ENCODE measurements around the gene METTL5.
A peak's percentile ranks its signal among the peaks of the same experiment; 100 is the strongest.
"Not testable (repeated sequence)": the region's sequence is repeated elsewhere in the genome, so short reads cannot be mapped to it uniquely, and the experiment has no call there.

The METTL5 gene

GRCh38 chr2:169824373-169825333 lies at the start of gene METTL5:
METTL5 (minus strand) TSS chr2:169824905; CDS start chr2:169824597, 308 bp downstream.
- Mint-ChIP-seq H3K27ac (peak within 1 kb of the TSS; percentile 90), H3K36me3 (ENCODE audit: low read depth) (peaks cover 33% of the 10 kb centered on the region), H3K9me3 (no peaks in the 10 kb centered on the region), H3K27me3 (no peaks in the 10 kb centered on the region), H3K4me3 (peak within 1 kb of the TSS; percentile 93), H3K4me1 (ENCODE audit: low read depth) (peaks cover 69% of the 10 kb centered on the region)

- Mint-ChIP-seq H3K36me3 (ENCODE audit: low read depth) (peaks cover 13% of the 10 kb centered on the region), H3K4me3 (no peak overlapping the region), H3K4me1 (ENCODE audit: low read depth) (peaks cover 5% of the 10 kb centered on the region), H3K9me3 (no peaks in the 10 kb centered on the region), H3K27me3 (no peaks in the 10 kb centered on the region), H3K27ac (no peak overlapping the region)
Observed at GRCh38 chr2:169871994-169872393, 47.3 kb upstream of the METTL5 start.

GRCh38 chr2:169871369-169871768 lies 46.7 kb upstream of the METTL5 start:
- not testable (repeated sequence) for H3K4me3 Mint-ChIP-seq; H3K27me3 Mint-ChIP-seq; H3K9me3 Mint-ChIP-seq; H3K4me1 Mint-ChIP-seq (ENCODE audit: low read depth); H3K27ac Mint-ChIP-seq
- H3K36me3 Mint-ChIP-seq (ENCODE audit: low read depth) = peaks cover 13% of the 10 kb centered on the region

- Mint-ChIP-seq H3K27ac (peak overlapping the region; percentile 2), H3K27me3 (no peaks in the 10 kb centered on the region), H3K4me3 (no peak overlapping the region), H3K9me3 (no peaks in the 10 kb centered on the region), H3K4me1 (ENCODE audit: low read depth) (peaks cover 11% of the 10 kb centered on the region), H3K36me3 (ENCODE audit: low read depth) (peaks cover 3% of the 10 kb centered on the region)
Observed at GRCh38 chr2:169868951-169869350, 44.2 kb upstream of the METTL5 start.

GRCh38 chr2:169867579-169867978 lies 42.9 kb upstream of the METTL5 start:
- peaks cover 21% of the 10 kb centered on the region for H3K4me1 Mint-ChIP-seq (ENCODE audit: low read depth)
- no peak overlapping the region for H3K27ac Mint-ChIP-seq
- no peaks in the 10 kb centered on the region for H3K27me3 Mint-ChIP-seq
- peaks cover 3% of the 10 kb centered on the region for H3K36me3 Mint-ChIP-seq (ENCODE audit: low read depth)
- H3K4me3 Mint-ChIP-seq = no peak overlapping the region
- H3K9me3 Mint-ChIP-seq = no peaks in the 10 kb centered on the region

GRCh38 chr2:169866230-169866629 lies 41.5 kb upstream of the METTL5 start:
- H3K4me1 Mint-ChIP-seq (ENCODE audit: low read depth) = peaks cover 25% of the 10 kb centered on the region
- H3K36me3 Mint-ChIP-seq (ENCODE audit: low read depth); H3K9me3 Mint-ChIP-seq; H3K27ac Mint-ChIP-seq; H3K4me3 Mint-ChIP-seq; H3K27me3 Mint-ChIP-seq: not testable (repeated sequence)

- peaks cover 5% of the 10 kb centered on the region for H3K36me3 Mint-ChIP-seq (ENCODE audit: low read depth)
- no peak overlapping the region for H3K27ac Mint-ChIP-seq
- peaks cover 25% of the 10 kb centered on the region for H3K4me1 Mint-ChIP-seq (ENCODE audit: low read depth)
- H3K27me3 Mint-ChIP-seq = no peaks in the 10 kb centered on the region
- H3K4me3 Mint-ChIP-seq = no peak overlapping the region
- H3K9me3 Mint-ChIP-seq = no peaks in the 10 kb centered on the region
Observed at GRCh38 chr2:169865492-169865891, 40.8 kb upstream of the METTL5 start.

- Mint-ChIP-seq H3K27me3 (no peaks in the 10 kb centered on the region), H3K27ac (no peak overlapping the region), H3K4me3 (no peak overlapping the region), H3K9me3 (no peaks in the 10 kb centered on the region), H3K36me3 (ENCODE audit: low read depth) (peaks cover 16% of the 10 kb centered on the region), H3K4me1 (ENCODE audit: low read depth) (peaks cover 20% of the 10 kb centered on the region)
Observed at GRCh38 chr2:169862816-169863215, 38.1 kb upstream of the METTL5 start.

GRCh38 chr2:169860149-169860548 lies 35.4 kb upstream of the METTL5 start:
- peaks cover 15% of the 10 kb centered on the region for H3K4me1 Mint-ChIP-seq (ENCODE audit: low read depth)
- no peaks in the 10 kb centered on the region for H3K9me3 Mint-ChIP-seq
- no peaks in the 10 kb centered on the region for H3K27me3 Mint-ChIP-seq
- H3K4me3 Mint-ChIP-seq = no peak overlapping the region
- H3K27ac Mint-ChIP-seq = no peak overlapping the region
- peaks cover 22% of the 10 kb centered on the region for H3K36me3 Mint-ChIP-seq (ENCODE audit: low read depth)

- Mint-ChIP-seq H3K36me3 (ENCODE audit: low read depth) (peaks cover 22% of the 10 kb centered on the region), H3K27me3 (no peaks in the 10 kb centered on the region), H3K27ac (no peak overlapping the region), H3K9me3 (no peaks in the 10 kb centered on the region), H3K4me3 (no peak overlapping the region), H3K4me1 (ENCODE audit: low read depth) (peaks cover 14% of the 10 kb centered on the region)
Observed at GRCh38 chr2:169859423-169859822, 34.7 kb upstream of the METTL5 start.

- not testable (repeated sequence) for H3K4me3 Mint-ChIP-seq, H3K9me3 Mint-ChIP-seq, H3K27me3 Mint-ChIP-seq, H3K27ac Mint-ChIP-seq
- H3K36me3 Mint-ChIP-seq (ENCODE audit: low read depth) = peaks cover 27% of the 10 kb centered on the region
- H3K4me1 Mint-ChIP-seq (ENCODE audit: low read depth) = peaks cover 15% of the 10 kb centered on the region
Observed at GRCh38 chr2:169855281-169856258, 30.9 kb upstream of the METTL5 start.

- Mint-ChIP-seq H3K27me3 (no peaks in the 10 kb centered on the region), H3K9me3 (no peaks in the 10 kb centered on the region), H3K4me1 (ENCODE audit: low read depth) (peaks cover 24% of the 10 kb centered on the region), H3K4me3 (no peak overlapping the region), H3K27ac (no peak overlapping the region), H3K36me3 (ENCODE audit: low read depth) (peaks cover 29% of the 10 kb centered on the region)
Observed at GRCh38 chr2:169853041-169853668, 28.4 kb upstream of the METTL5 start.

- H3K27me3 Mint-ChIP-seq = no peaks in the 10 kb centered on the region
- H3K4me3 Mint-ChIP-seq = no peak overlapping the region
- H3K27ac Mint-ChIP-seq = no peak overlapping the region
- peaks cover 36% of the 10 kb centered on the region for H3K4me1 Mint-ChIP-seq (ENCODE audit: low read depth)
- peaks cover 25% of the 10 kb centered on the region for H3K36me3 Mint-ChIP-seq (ENCODE audit: low read depth)
- no peaks in the 10 kb centered on the region for H3K9me3 Mint-ChIP-seq
Observed at GRCh38 chr2:169849710-169850109, 25.0 kb upstream of the METTL5 start.

GRCh38 chr2:169848959-169849693 lies 24.4 kb upstream of the METTL5 start:
- not testable (repeated sequence) for H3K9me3 Mint-ChIP-seq, H3K27me3 Mint-ChIP-seq, H3K27ac Mint-ChIP-seq, H3K4me3 Mint-ChIP-seq
- Mint-ChIP-seq H3K4me1 (ENCODE audit: low read depth) (peaks cover 36% of the 10 kb centered on the region), H3K36me3 (ENCODE audit: low read depth) (peaks cover 25% of the 10 kb centered on the region)
